Activated naive CD8-positive, alpha-beta T cell (primary cell): Measurements from ENCODE around the gene MFSD2B.
"Not testable (repeated sequence)": the region's sequence is repeated elsewhere in the genome, so short reads cannot be mapped to it uniquely, and the experiment has no call there.

Experiments used
- H3K27ac Mint-ChIP-seq: one replicate; pipeline ENCODE4 v1.8.0; 2021; ENCODE audit warnings: mixed read lengths
- H3K27me3 Mint-ChIP-seq: one replicate; pipeline ENCODE4 v1.8.0; 2021; ENCODE audit warnings: mixed read lengths
- H3K36me3 Mint-ChIP-seq: one replicate; pipeline ENCODE4 v1.8.0; 2021; ENCODE audit warnings: mixed read lengths
- H3K4me1 Mint-ChIP-seq: one replicate; pipeline ENCODE4 v1.8.0; 2021; ENCODE audit warnings: low read depth, mixed read lengths
- H3K4me3 Mint-ChIP-seq: one replicate; pipeline ENCODE4 v1.8.0; 2021; ENCODE audit warnings: mild to moderate bottlenecking, mixed read lengths
- H3K9me3 Mint-ChIP-seq: one replicate; pipeline ENCODE4 v1.8.0; 2021; ENCODE audit warnings: low read depth, mixed read lengths

Gene MFSD2B

GRCh38 chr2:24038786-24039499 is 29.1 kb downstream of the MFSD2B start:
- Mint-ChIP-seq H3K4me3 (no peak overlapping the region), H3K27ac (no peak overlapping the region), H3K9me3 (no peaks in the 10 kb centered on the region), H3K4me1 (peaks cover 12% of the 10 kb centered on the region), H3K36me3 (peaks cover 6% of the 10 kb centered on the region), H3K27me3 (no peaks in the 10 kb centered on the region)

GRCh38 chr2:24040511-24040910 is 30.6 kb downstream of the MFSD2B start:
- Mint-ChIP-seq H3K9me3 (no peaks in the 10 kb centered on the region), H3K27ac (no peak overlapping the region), H3K27me3 (no peaks in the 10 kb centered on the region), H3K4me3 (no peak overlapping the region), H3K36me3 (peaks cover 6% of the 10 kb centered on the region), H3K4me1 (peaks cover 13% of the 10 kb centered on the region)

GRCh38 chr2:24043133-24043532 is 33.2 kb downstream of the MFSD2B start:
- H3K9me3 Mint-ChIP-seq, H3K4me3 Mint-ChIP-seq, H3K36me3 Mint-ChIP-seq, H3K27ac Mint-ChIP-seq, H3K27me3 Mint-ChIP-seq: not testable (repeated sequence)
- H3K4me1 Mint-ChIP-seq: peaks cover 22% of the 10 kb centered on the region

- no peaks in the 10 kb centered on the region for H3K27me3 Mint-ChIP-seq
- H3K27ac Mint-ChIP-seq: no peak overlapping the region
- no peaks in the 10 kb centered on the region for H3K9me3 Mint-ChIP-seq
- no peaks in the 10 kb centered on the region for H3K36me3 Mint-ChIP-seq
- H3K4me1 Mint-ChIP-seq: peaks cover 25% of the 10 kb centered on the region
- H3K4me3 Mint-ChIP-seq: peak overlapping the region; percentile 98
These were observed 35.9 kb downstream of the MFSD2B start for GRCh38 chr2:24045511-24046508.

GRCh38 chr2:24046599-24046929 is 36.7 kb downstream of the MFSD2B start:
- Mint-ChIP-seq H3K27me3 (no peaks in the 10 kb centered on the region), H3K27ac (peak overlapping the region; percentile 94), H3K4me3 (peak overlapping the region; percentile 98), H3K9me3 (no peaks in the 10 kb centered on the region), H3K4me1 (peaks cover 25% of the 10 kb centered on the region), H3K36me3 (no peaks in the 10 kb centered on the region)

GRCh38 chr2:24046930-24047702 is 37.2 kb downstream of the MFSD2B start, which contains the start of gene WDCP:
TSS of gene WDCP (minus strand) at chr2:24047391. CDS start at chr2:24039494, 7,897 bp downstream.
- Mint-ChIP-seq H3K36me3 (no peaks in the 10 kb centered on the region), H3K9me3 (no peaks in the 10 kb centered on the region), H3K4me3 (peak within 1 kb of the TSS; percentile 98), H3K4me1 (peaks cover 25% of the 10 kb centered on the region), H3K27me3 (no peaks in the 10 kb centered on the region), H3K27ac (peak within 1 kb of the TSS; percentile 94)

- H3K36me3 Mint-ChIP-seq: no peaks in the 10 kb centered on the region
- no peaks in the 10 kb centered on the region for H3K27me3 Mint-ChIP-seq
- peaks cover 25% of the 10 kb centered on the region for H3K4me1 Mint-ChIP-seq
- peak overlapping the region; percentile 98 for H3K4me3 Mint-ChIP-seq
- H3K27ac Mint-ChIP-seq: no peak overlapping the region
- no peaks in the 10 kb centered on the region for H3K9me3 Mint-ChIP-seq
These were observed 37.8 kb downstream of the MFSD2B start for GRCh38 chr2:24047703-24048033.

- H3K4me1 Mint-ChIP-seq: peaks cover 25% of the 10 kb centered on the region
- H3K36me3 Mint-ChIP-seq: no peaks in the 10 kb centered on the region
- H3K27me3 Mint-ChIP-seq: peaks cover 1% of the 10 kb centered on the region
- no peaks in the 10 kb centered on the region for H3K9me3 Mint-ChIP-seq
- no peak overlapping the region for H3K4me3 Mint-ChIP-seq
- no peak overlapping the region for H3K27ac Mint-ChIP-seq
These were observed 39.0 kb downstream of the MFSD2B start for GRCh38 chr2:24048769-24049484.

GRCh38 chr2:24049485-24050021 is 39.7 kb downstream of the MFSD2B start, which contains the start of gene FKBP1B:
TSS of gene FKBP1B (plus strand) at chr2:24049741. CDS start at chr2:24049850, 109 bp downstream.
- H3K9me3 Mint-ChIP-seq: no peaks in the 10 kb centered on the region
- H3K4me3 Mint-ChIP-seq: no peak within 1 kb of the TSS
- peaks cover 1% of the 10 kb centered on the region for H3K27me3 Mint-ChIP-seq
- H3K4me1 Mint-ChIP-seq: peaks cover 25% of the 10 kb centered on the region
- no peak within 1 kb of the TSS for H3K27ac Mint-ChIP-seq
- no peaks in the 10 kb centered on the region for H3K36me3 Mint-ChIP-seq

GRCh38 chr2:24050041-24050979 is 40.4 kb downstream of the MFSD2B start:
- H3K4me3 Mint-ChIP-seq: no peak overlapping the region
- peaks cover 1% of the 10 kb centered on the region for H3K27me3 Mint-ChIP-seq
- H3K9me3 Mint-ChIP-seq: no peaks in the 10 kb centered on the region
- H3K36me3 Mint-ChIP-seq: no peaks in the 10 kb centered on the region
- H3K27ac Mint-ChIP-seq: no peak overlapping the region
- peaks cover 21% of the 10 kb centered on the region for H3K4me1 Mint-ChIP-seq

- H3K36me3 Mint-ChIP-seq: no peaks in the 10 kb centered on the region
- H3K4me3 Mint-ChIP-seq: no peak overlapping the region
- no peaks in the 10 kb centered on the region for H3K9me3 Mint-ChIP-seq
- H3K4me1 Mint-ChIP-seq: peaks cover 13% of the 10 kb centered on the region
- H3K27me3 Mint-ChIP-seq: peaks cover 1% of the 10 kb centered on the region
- H3K27ac Mint-ChIP-seq: no peak overlapping the region
These were observed 41.9 kb downstream of the MFSD2B start for GRCh38 chr2:24051833-24052232.

GRCh38 chr2:24052951-24053350 is 43.1 kb downstream of the MFSD2B start:
- H3K4me3 Mint-ChIP-seq: no peak overlapping the region
- no peaks in the 10 kb centered on the region for H3K9me3 Mint-ChIP-seq
- H3K36me3 Mint-ChIP-seq: no peaks in the 10 kb centered on the region
- H3K27ac Mint-ChIP-seq: no peak overlapping the region
- peaks cover 1% of the 10 kb centered on the region for H3K27me3 Mint-ChIP-seq
- H3K4me1 Mint-ChIP-seq: peaks cover 3% of the 10 kb centered on the region

- no peaks in the 10 kb centered on the region for H3K9me3 Mint-ChIP-seq
- H3K27ac Mint-ChIP-seq: no peak overlapping the region
- no peaks in the 10 kb centered on the region for H3K36me3 Mint-ChIP-seq
- H3K4me3 Mint-ChIP-seq: no peak overlapping the region
- peaks cover 1% of the 10 kb centered on the region for H3K27me3 Mint-ChIP-seq
- no peaks in the 10 kb centered on the region for H3K4me1 Mint-ChIP-seq
These were observed 44.6 kb downstream of the MFSD2B start for GRCh38 chr2:24054366-24055010.
